Measurements from ENCODE around the gene PRLR.
"Not testable (repeated sequence)": the region's sequence is repeated elsewhere in the genome, so short reads cannot be mapped to it uniquely, and the experiment has no call there.

PRLR gene

GRCh38 chr5:35066260-35066795 is 164.0 kb downstream of the PRLR start:
- DNase-seq, result no peak

- DNase-seq, result no peak
These were observed 166.9 kb downstream of the PRLR start for GRCh38 chr5:35063414-35063813.

GRCh38 chr5:35061211-35061770 is 169.0 kb downstream of the PRLR start:
- no peak for DNase-seq

GRCh38 chr5:35060236-35060635 is 170.1 kb downstream of the PRLR start:
- no peak for DNase-seq

- DNase-seq, result no peak
These were observed 171.0 kb downstream of the PRLR start for GRCh38 chr5:35059251-35059650.

GRCh38 chr5:35058374-35058788 is 171.9 kb downstream of the PRLR start:
- DNase-seq, result no peak

- DNase-seq, result no peak
These were observed 173.6 kb downstream of the PRLR start for GRCh38 chr5:35056686-35057085.

- DNase-seq, result no peak
These were observed 177.4 kb downstream of the PRLR start for GRCh38 chr5:35052838-35053237.

- DNase-seq, result no peak
These were observed 179.7 kb downstream of the PRLR start for GRCh38 chr5:35050541-35051126.

- DNase-seq, result no peak
These were observed 181.4 kb downstream of the PRLR start for GRCh38 chr5:35048910-35049309.

- DNase-seq, result no peak
These were observed 182.4 kb downstream of the PRLR start, which contains the start of gene AGXT2 for GRCh38 chr5:35047785-35048404. Gene AGXT2, minus strand, starts transcription at chr5:35047949. Its CDS starts 57 bp downstream, at chr5:35047892.

- no peak for DNase-seq
These were observed 183.5 kb downstream of the PRLR start for GRCh38 chr5:35046774-35047173.

GRCh38 chr5:35045280-35045679 is 185.0 kb downstream of the PRLR start:
- no peak for DNase-seq

- no peak for DNase-seq
These were observed 185.6 kb downstream of the PRLR start for GRCh38 chr5:35044649-35045048.

GRCh38 chr5:35042781-35043180 is 187.5 kb downstream of the PRLR start:
- DNase-seq, result no peak

- no peak for DNase-seq
These were observed 189.0 kb downstream of the PRLR start for GRCh38 chr5:35041261-35041660.

- DNase-seq, result no peak
These were observed 191.4 kb downstream of the PRLR start for GRCh38 chr5:35038891-35039290.

GRCh38 chr5:35036536-35036935 is 193.8 kb downstream of the PRLR start:
- no peak for DNase-seq

GRCh38 chr5:35035929-35036328 is 194.4 kb downstream of the PRLR start:
- not testable (repeated sequence) for DNase-seq

- no peak for DNase-seq
These were observed 195.0 kb downstream of the PRLR start for GRCh38 chr5:35035271-35035670.

GRCh38 chr5:35032356-35032755 is 197.9 kb downstream of the PRLR start:
- DNase-seq, result no peak

- no peak for DNase-seq
These were observed 199.0 kb downstream of the PRLR start for GRCh38 chr5:35031276-35031675.

GRCh38 chr5:35030426-35031100 is 199.7 kb downstream of the PRLR start:
- no peak for DNase-seq

GRCh38 chr5:35029333-35029732 is 201.0 kb downstream of the PRLR start:
- no peak for DNase-seq
